BLaER1 (cell line): ENCODE data around the gene CYP4F2.
"Not testable (repeated sequence)": the region's sequence is repeated elsewhere in the genome, so short reads cannot be mapped to it uniquely, and the experiment has no call there.

ENCODE experiments used
- H3K27ac ChIP-seq: shearing (Covaris generic); formaldehyde crosslinking; 2 replicates; pipeline ENCODE4 v1.8.1; 2022
- H3K27me3 ChIP-seq: shearing (Covaris generic); formaldehyde crosslinking; 2 replicates; pipeline ENCODE4 v1.8.1; 2022
- H3K36me3 ChIP-seq: shearing (Covaris generic); formaldehyde crosslinking; 2 replicates; pipeline ENCODE4 v1.8.1; 2022
- H3K4me1 ChIP-seq: shearing (Covaris generic); formaldehyde crosslinking; 2 replicates; pipeline ENCODE4 v1.8.1; 2022
- H3K4me2 ChIP-seq: shearing (Covaris generic); formaldehyde crosslinking; 2 replicates; pipeline ENCODE4 v1.8.1; 2022
- H3K4me3 ChIP-seq: shearing (Covaris generic); formaldehyde crosslinking; 2 replicates; pipeline ENCODE4 v1.8.1; 2022
- H3K9ac ChIP-seq: shearing (Covaris generic); formaldehyde crosslinking; 2 replicates; pipeline ENCODE4 v1.8.1; 2022
- H3K9me3 ChIP-seq: shearing (Covaris generic); formaldehyde crosslinking; 2 replicates; pipeline ENCODE4 v1.8.1; 2022
- H4K20me1 ChIP-seq: shearing (Covaris generic); formaldehyde crosslinking; 2 replicates; pipeline ENCODE4 v1.8.1; 2022
- Cebpa-rat ChIP-seq: shearing (Covaris generic); IDR thresholded peaks from 2 replicates; pipeline ENCODE4 v1.8.1; 2022

Gene CYP4F2

GRCh38 chr19:15928321-15928720, 30.4 kb upstream of the CYP4F2 start:
- Histone ChIP-seq H4K20me1 (no peaks in the 10 kb centered on the region), H3K27me3 (peaks cover 11% of the 10 kb centered on the region), H3K9me3 (no peaks in the 10 kb centered on the region), H3K27ac (no peak overlapping the region), H3K4me1 (peaks cover 15% of the 10 kb centered on the region), H3K4me2 (no peak overlapping the region; the same call in 1 of the 2 replicates), H3K9ac (no peak overlapping the region), H3K4me3 (no peak overlapping the region), H3K36me3 (no peaks in the 10 kb centered on the region)
- TF ChIP-seq Cebpa-rat = no peak

GRCh38 chr19:15926484-15926883, 28.6 kb upstream of the CYP4F2 start:
- H3K36me3 ChIP-seq = no peaks in the 10 kb centered on the region
- no peak overlapping the region for H3K27ac ChIP-seq
- H3K4me2 ChIP-seq = no peak overlapping the region
- H3K4me1 ChIP-seq = peaks cover 15% of the 10 kb centered on the region
- no peaks in the 10 kb centered on the region for H3K9me3 ChIP-seq
- no peak overlapping the region for H3K9ac ChIP-seq
- H3K4me3 ChIP-seq = no peak overlapping the region
- no peaks in the 10 kb centered on the region for H4K20me1 ChIP-seq
- peaks cover 11% of the 10 kb centered on the region for H3K27me3 ChIP-seq
- TF ChIP-seq Cebpa-rat = no peak

- H3K9me3 ChIP-seq = no peaks in the 10 kb centered on the region
- no peak for TF ChIP-seq Cebpa-rat
- no peak overlapping the region for H3K27ac ChIP-seq
Measured at GRCh38 chr19:15923702-15924101, 25.8 kb upstream of the CYP4F2 start.

GRCh38 chr19:15922021-15922420, 24.1 kb upstream of the CYP4F2 start:
- no peak overlapping the region for H3K27ac ChIP-seq
- no peak overlapping the region for H3K4me3 ChIP-seq
- no peaks in the 10 kb centered on the region for H3K36me3 ChIP-seq
- H3K9me3 ChIP-seq = no peaks in the 10 kb centered on the region
- no peaks in the 10 kb centered on the region for H3K27me3 ChIP-seq
- peaks cover 4% of the 10 kb centered on the region; the same call in 1 of the 2 replicates for H3K4me1 ChIP-seq
- no peak overlapping the region for H3K4me2 ChIP-seq
- no peaks in the 10 kb centered on the region for H4K20me1 ChIP-seq
- no peak for TF ChIP-seq Cebpa-rat
- no peak overlapping the region for H3K9ac ChIP-seq

More at GRCh38 chr19:15923702-15924101, 25.8 kb upstream of the CYP4F2 start:
- Histone ChIP-seq H3K36me3 (no peaks in the 10 kb centered on the region), H3K4me1 (peaks cover 3% of the 10 kb centered on the region), H3K4me3 (no peak overlapping the region), H3K4me2 (no peak overlapping the region), H3K27me3 (no peaks in the 10 kb centered on the region), H4K20me1 (no peaks in the 10 kb centered on the region), H3K9ac (no peak overlapping the region)

- no peak overlapping the region for H3K27ac ChIP-seq
Measured at GRCh38 chr19:15919243-15919642, 21.4 kb upstream of the CYP4F2 start.

GRCh38 chr19:15915109-15915508, 17.2 kb upstream of the CYP4F2 start:
- Histone ChIP-seq H3K9ac (no peak overlapping the region), H3K27ac (no peak overlapping the region), H3K9me3 (peaks cover 18% of the 10 kb centered on the region), H3K27me3 (peaks cover 6% of the 10 kb centered on the region; the same call in 1 of the 2 replicates), H3K4me3 (no peak overlapping the region), H4K20me1 (no peaks in the 10 kb centered on the region), H3K36me3 (no peaks in the 10 kb centered on the region), H3K4me2 (no peak overlapping the region), H3K4me1 (peaks cover 5% of the 10 kb centered on the region; the same call in 1 of the 2 replicates)
- TF ChIP-seq Cebpa-rat = no peak

More at GRCh38 chr19:15919243-15919642, 21.4 kb upstream of the CYP4F2 start:
- Histone ChIP-seq H4K20me1 (no peaks in the 10 kb centered on the region), H3K9me3 (peaks cover 12% of the 10 kb centered on the region), H3K4me3 (no peak overlapping the region), H3K36me3 (no peaks in the 10 kb centered on the region), H3K4me1 (peaks cover 5% of the 10 kb centered on the region; the same call in 1 of the 2 replicates), H3K9ac (no peak overlapping the region), H3K4me2 (no peak overlapping the region), H3K27me3 (no peaks in the 10 kb centered on the region)
- no peak for TF ChIP-seq Cebpa-rat

- no peak for TF ChIP-seq Cebpa-rat
- Histone ChIP-seq H3K9ac (no peak overlapping the region), H3K36me3 (no peaks in the 10 kb centered on the region), H3K4me3 (no peak overlapping the region), H3K9me3 (peaks cover 18% of the 10 kb centered on the region), H3K27me3 (peaks cover 6% of the 10 kb centered on the region; the same call in 1 of the 2 replicates), H4K20me1 (no peaks in the 10 kb centered on the region), H3K27ac (no peak overlapping the region), H3K4me2 (no peak overlapping the region), H3K4me1 (peaks cover 5% of the 10 kb centered on the region; the same call in 1 of the 2 replicates)
Measured at GRCh38 chr19:15913830-15914229, 16.0 kb upstream of the CYP4F2 start.

GRCh38 chr19:15913384-15913783, 15.5 kb upstream of the CYP4F2 start:
- Histone ChIP-seq H3K4me3 (no peak overlapping the region), H3K9ac (no peak overlapping the region), H3K4me1 (peaks cover 5% of the 10 kb centered on the region; the same call in 1 of the 2 replicates), H4K20me1 (no peaks in the 10 kb centered on the region), H3K36me3 (no peaks in the 10 kb centered on the region), H3K4me2 (no peak overlapping the region), H3K27ac (no peak overlapping the region), H3K27me3 (peaks cover 6% of the 10 kb centered on the region; the same call in 1 of the 2 replicates), H3K9me3 (peaks cover 18% of the 10 kb centered on the region)
- no peak for TF ChIP-seq Cebpa-rat

- Histone ChIP-seq H3K9ac (no peak overlapping the region), H3K36me3 (no peaks in the 10 kb centered on the region), H3K4me2 (no peak overlapping the region), H3K27ac (no peak overlapping the region), H3K4me1 (no peaks in the 10 kb centered on the region), H4K20me1 (no peaks in the 10 kb centered on the region), H3K9me3 (peaks cover 18% of the 10 kb centered on the region), H3K4me3 (no peak overlapping the region), H3K27me3 (peaks cover 6% of the 10 kb centered on the region; the same call in 1 of the 2 replicates)
- no peak for TF ChIP-seq Cebpa-rat
Measured at GRCh38 chr19:15911599-15912235, 13.8 kb upstream of the CYP4F2 start.

- Histone ChIP-seq H3K4me3 (no peak overlapping the region), H3K4me1 (no peaks in the 10 kb centered on the region), H3K4me2 (no peak overlapping the region), H3K27ac (no peak overlapping the region), H3K36me3 (no peaks in the 10 kb centered on the region), H3K9ac (no peak overlapping the region), H4K20me1 (no peaks in the 10 kb centered on the region), H3K27me3 (no peaks in the 10 kb centered on the region), H3K9me3 (no peaks in the 10 kb centered on the region)
- no peak for TF ChIP-seq Cebpa-rat
Measured at GRCh38 chr19:15905026-15905425, 7.2 kb upstream of the CYP4F2 start.

- H3K36me3 ChIP-seq, H3K27ac ChIP-seq, H3K27me3 ChIP-seq, H3K9me3 ChIP-seq, H3K4me3 ChIP-seq, H4K20me1 ChIP-seq, H3K4me2 ChIP-seq, H3K9ac ChIP-seq, H3K4me1 ChIP-seq: not testable (repeated sequence)
Measured at GRCh38 chr19:15902898-15903297, 5.0 kb upstream of the CYP4F2 start.
